AG10803 (cell line): ENCODE data around the gene N4BP2.

Source experiments
- DNase-seq: peaks from one replicate; pipeline ENCODE4 v3.0.0; 2010; ENCODE audit warnings: low read depth
- H3K4me3 ChIP-seq: 2 replicates; pipeline ENCODE4 v1.5.1; 2011; ENCODE audit warnings: mild to moderate bottlenecking, low read length, control low read depth
- CTCF ChIP-seq: conservative IDR thresholded peaks from 2 replicates; pipeline ENCODE4 v1.5.1; 2011; ENCODE audit warnings: mild to moderate bottlenecking, low read length, control low read depth, inconsistent platforms

The N4BP2 gene

GRCh38 chr4:40201898-40202297, 145.2 kb downstream of the N4BP2 start:
- no peak for DNase-seq
- TF ChIP-seq CTCF = no peak
- H3K4me3 ChIP-seq = no peak overlapping the region

- no peak overlapping the region for H3K4me3 ChIP-seq
- no peak for DNase-seq
- no peak for TF ChIP-seq CTCF
These were observed 145.8 kb downstream of the N4BP2 start for GRCh38 chr4:40202474-40202873.

GRCh38 chr4:40204507-40205258, 148.0 kb downstream of the N4BP2 start:
- no peak for TF ChIP-seq CTCF
- no peak overlapping the region for H3K4me3 ChIP-seq
- DNase-seq = no peak

GRCh38 chr4:40205259-40206198, 148.9 kb downstream of the N4BP2 start:
- TF ChIP-seq CTCF = no peak
- DNase-seq = no peak
- no peak overlapping the region for H3K4me3 ChIP-seq

DNA sequence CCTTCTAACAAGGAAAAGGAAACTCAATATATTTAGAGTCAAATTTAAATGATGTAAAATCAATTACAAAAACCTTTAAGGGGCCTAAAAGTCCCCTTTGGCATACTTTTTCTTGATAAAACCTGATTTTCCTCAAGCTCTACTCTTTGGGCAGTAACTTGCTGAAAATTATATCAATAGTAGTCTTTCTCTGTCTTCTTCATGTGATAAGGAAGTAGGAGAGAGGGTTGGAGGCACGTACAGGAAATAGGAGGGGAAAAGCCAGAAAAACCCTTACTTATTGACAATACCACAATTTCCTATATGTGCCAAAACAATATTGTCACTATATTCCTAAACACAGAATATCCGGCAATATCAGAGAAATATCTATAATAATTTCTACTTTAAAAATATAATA, 149.8 kb downstream of the N4BP2 start:
- H3K4me3 ChIP-seq = no peak overlapping the region
- TF ChIP-seq CTCF = no peak
- DNase-seq = no peak
